8988T (cell line): ENCODE data around the gene ERP44.
A peak's percentile ranks its signal among the peaks of the same experiment; 100 is the strongest.
"Not testable (repeated sequence)": the region's sequence is repeated elsewhere in the genome, so short reads cannot be mapped to it uniquely, and the experiment has no call there.

Source experiments
- DNase-seq: peaks from one replicate; pipeline ENCODE4 v3.0.0; 2011

ERP44 gene

DNA sequence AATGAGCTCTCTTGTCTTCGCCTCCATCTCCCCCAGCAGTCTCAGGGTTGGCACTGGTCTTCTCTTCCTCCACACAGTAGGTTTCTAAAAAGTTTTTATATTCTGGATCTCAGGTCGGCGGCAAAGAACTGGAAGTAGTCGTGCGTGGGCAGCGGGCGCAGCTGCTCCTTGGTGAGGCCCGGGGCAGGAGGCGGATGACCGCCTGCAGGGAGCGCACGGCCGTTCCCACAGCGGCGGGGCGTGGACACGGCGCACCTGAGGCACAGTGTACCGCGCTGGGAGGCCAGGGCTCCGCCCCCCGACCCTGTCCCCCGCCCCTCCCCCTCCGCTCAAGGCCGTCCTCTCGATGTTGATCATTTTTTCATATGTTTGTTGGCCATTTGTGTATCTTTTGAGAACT, 99.9 kb downstream of the ERP44 start:
- no peak for DNase-seq

DNA sequence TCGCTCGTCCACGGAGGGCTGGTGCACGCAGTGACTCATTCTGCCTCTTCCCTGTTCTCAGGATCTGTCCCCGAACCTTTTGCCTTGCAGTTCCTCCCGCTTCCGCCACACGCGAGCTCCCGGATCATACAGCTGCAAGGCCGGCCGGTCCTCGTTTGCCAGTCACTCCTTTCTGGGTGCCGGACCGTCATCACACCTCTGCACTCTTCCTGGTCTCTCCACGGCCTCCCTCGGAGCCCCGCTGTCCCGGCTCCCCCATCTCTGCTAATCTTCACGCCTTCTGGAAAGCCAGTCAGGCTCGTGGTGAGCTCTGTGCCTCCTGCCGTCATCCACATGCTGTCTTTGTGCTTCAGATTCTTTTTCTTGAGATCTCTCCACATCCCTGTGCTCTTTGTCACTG, 100.5 kb downstream of the ERP44 start:
- DNase-seq: no peak

DNA sequence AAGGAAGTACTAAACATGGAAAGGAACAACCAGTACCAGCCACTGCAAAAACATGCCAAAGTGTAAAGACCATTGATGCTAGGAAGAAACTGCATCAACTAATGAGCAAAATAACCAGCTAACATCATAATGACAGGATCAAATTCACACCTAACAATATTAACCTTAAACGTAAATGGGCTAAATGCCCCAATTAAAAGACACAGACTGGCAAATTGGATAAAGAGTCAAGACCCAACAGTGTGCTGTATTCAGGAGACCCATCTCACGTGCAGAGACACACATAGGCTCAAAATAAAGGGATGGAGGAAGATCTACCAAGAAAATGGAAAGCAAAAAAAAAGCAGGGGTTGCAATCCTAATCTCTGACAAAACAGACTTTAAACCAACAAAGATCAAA, 108.3 kb downstream of the ERP44 start:
- DNase-seq: not testable (repeated sequence)

DNA sequence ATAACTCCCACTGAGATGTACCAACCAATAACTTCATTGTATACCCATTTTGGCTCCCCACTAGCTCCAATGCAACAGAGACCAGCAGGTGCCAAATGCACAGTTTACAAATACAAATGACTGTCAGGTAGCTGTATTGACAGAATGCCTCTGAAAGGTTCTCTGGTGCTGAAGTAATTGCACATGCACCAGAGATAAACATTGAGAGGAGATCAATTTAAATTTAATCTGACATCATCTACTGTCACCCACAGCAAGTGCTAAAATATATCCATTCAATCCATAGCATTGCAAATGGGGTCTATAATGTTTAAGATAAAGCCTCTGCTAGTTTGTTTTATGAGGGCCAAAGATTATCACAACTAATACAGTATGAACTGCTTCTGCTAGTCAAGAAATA, 112.2 kb downstream of the ERP44 start:
- no peak for DNase-seq

DNA sequence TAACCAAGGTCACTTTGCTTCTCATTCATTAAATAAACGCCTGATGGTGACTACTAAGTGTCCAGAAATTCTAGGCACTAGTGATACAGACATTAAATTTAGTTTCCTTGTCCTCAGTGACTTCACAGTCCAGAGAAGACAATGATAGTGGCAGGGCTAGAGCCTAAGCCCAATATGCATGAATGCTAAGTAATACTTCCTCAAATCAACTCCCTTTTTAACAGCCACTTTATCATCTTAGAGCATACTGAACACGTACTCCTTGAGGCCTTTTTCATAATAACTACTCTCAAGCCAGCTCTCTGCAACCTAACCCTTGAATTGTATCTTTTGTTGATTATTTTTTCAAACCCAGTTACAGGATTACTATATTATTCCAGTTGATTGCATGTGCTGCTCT, 118.2 kb downstream of the ERP44 start:
- DNase-seq: no peak

DNA sequence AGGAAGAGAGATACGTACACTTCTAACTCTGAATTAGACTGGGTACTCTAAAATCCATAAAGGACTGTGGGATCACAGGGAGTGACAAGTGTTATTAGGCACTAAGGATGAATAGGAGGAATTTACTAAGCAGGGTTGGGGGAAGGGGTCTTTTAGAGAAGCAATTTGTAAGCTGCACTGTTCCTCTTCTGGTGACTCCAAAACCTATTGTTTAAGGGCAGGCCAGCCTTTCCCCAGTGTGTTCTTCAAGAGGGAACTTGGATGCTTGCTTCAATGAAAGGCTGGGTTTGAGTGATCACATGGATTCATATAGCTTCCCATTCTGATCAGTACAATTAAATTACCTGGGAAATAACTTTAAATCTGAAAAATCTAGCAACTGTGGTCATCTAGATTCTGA, 120.6 kb downstream of the ERP44 start:
- no peak for DNase-seq

DNA sequence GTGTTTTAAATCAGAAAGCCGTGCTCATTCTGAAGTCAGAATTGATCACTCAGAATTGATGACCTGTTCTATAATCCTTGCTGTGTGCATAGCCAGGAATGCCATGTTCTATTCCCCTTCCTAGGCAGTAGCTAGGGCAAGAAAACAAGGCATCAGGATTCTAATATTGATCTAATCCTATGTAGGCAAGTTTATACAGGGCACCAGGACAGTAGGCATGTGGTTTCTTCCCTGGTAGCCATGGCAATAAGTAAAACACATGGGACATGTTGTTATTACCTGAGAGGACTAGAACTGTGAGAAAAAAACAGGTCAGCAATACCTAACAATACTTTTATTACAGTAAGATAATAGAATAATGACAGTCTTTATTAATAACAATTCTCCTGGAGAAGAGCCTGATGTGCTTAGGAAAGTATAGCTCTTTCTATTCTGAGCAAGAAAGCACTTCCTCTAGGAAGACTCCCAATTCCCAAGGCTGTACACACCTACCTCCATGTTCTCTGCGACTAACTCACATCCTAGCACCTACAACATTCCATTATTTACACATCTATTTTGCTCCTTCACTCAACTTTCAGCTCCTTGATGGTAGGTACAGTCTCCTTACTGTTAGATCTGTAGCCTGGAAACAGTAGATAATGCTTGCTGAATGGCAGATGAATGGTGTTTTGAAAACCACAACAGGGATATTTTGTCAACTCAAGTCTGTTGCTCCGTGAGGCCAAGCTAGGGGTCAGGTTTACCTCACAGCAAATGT, 121.6 kb downstream of the ERP44 start:
- DNase-seq: no peak

DNA sequence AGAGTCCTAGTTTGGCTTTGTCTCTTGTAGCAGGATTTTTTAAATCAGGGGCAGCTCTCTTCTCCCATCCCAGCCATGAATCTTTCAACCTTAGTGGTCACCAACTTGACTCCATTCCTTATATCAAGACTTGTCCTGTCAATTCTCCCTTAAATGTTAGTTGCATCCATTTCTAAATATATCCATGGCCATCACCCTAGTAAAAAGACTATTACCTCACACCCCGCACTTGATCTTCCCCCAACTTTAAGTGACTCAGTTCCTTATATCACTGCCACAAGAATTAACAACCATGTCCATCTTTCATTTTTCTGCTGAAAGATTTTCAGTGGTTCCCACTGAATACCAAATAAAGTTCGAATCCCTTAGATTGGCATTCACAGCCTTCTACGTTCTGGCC, 125.3 kb downstream of the ERP44 start:
- no peak for DNase-seq

DNA sequence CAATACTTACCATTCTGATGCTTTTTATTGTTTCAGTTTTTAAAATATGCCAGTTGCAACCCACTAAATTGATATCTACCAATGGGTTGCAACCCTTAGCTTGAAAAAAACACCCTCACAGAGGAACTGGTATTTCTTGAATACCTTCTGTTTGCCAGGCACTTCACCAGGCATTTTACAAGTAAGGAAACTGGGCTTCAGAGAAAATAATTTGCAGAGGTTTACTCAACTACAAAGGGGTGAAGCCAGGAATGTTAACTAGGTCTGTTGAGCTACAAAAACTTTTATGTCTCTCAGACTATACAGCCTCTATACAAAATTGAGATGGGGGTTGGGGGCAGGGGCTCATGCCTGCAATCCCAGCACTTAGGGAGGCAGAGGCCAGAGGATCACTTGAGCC, 127.4 kb downstream of the ERP44 start:
- DNase-seq: no peak

DNA sequence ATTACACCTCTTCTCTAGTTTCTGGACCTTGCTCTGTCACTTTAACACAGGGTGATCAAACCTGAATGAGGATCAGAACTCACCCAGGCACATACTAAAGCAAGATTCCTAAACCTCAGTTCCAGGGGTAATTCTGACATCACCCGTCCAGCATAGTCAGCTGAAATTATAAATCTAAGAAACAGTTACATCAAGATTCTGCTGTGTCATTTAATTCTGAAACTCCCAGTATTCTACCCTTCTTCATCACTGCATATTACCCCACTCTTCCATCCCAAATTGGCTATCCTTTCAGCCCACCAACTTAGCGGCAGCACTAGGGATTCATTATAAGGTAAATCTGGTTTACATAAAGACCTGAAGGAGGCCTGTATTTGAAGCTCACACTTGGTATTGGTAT, 128.3 kb downstream of the ERP44 start:
- DNase-seq: no peak

DNA sequence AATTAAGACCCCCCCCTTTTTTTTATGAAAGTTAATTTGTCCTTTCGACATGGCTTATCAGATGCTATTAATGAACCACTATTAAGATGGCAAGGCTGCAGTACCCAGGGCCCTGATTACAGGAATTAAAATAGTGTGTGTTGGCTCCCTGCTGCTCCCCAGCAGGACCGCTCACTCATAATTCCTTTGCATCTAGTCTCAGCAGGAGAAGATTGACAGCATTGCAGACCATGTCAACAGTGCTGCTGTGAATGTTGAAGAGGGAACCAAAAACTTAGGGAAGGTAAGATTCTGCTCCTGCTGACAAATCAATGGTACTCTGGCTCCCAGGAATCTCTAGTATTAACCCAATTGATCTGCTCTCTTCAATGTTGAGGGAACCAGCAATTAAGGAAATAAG, 131.3 kb downstream of the ERP44 start:
- DNase-seq: no peak

DNA sequence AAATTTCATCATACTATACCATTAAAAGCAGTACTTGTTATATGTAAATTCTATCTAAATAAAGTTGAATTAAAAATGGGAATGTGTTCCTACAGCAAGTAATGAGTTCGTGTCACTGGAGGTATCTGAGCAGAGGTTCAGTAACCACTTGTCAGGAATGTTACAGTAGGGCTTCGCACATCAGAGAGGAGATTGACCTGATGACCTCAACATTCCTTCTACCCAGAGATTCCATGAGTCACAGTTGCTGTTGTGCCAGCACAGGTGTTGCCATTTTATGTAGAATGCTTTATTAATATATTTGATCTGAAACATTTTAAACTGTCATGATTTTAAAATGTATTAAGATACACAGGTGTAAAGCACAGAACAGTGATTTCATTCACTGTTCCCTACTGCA, 132.1 kb downstream of the ERP44 start:
- peak; percentile 10 for DNase-seq

DNA sequence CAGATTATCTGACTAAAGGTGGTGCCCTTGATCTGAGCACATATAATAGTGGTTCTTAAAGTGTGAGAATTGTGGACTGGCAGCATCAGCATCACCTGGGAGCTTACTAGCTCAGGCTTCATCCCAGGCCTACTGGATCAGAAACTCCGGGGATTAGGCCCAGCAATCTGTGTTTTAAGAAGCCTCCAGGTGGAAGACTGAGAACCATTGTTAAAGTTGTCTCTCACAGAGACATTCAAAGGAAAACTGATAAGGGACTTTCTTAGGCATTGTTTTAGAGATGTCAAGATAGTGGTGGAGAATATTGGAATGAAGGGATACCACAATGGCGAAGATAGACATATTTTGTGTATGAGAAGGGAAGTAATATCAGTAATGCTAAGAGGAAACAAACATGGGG, 132.8 kb downstream of the ERP44 start:
- DNase-seq: no peak

DNA sequence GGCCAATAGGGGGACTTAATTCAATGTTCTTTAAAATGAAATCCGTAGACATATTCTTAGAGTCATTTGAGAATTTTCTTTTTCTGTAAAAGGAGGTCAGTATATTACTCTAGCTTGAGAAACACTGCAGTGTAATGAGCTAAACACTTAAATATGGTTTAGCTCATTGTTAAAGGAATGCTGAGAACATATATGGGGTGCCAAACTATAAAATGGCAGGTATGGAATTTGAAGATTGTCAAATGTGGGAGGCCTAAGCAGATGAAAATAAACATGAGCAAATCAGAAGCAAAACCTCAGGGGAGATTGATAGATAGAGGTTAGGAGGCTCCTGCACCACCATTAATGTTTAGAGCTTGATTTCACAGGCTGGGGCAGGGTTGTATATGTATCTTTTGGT, 134.5 kb downstream of the ERP44 start:
- DNase-seq: no peak

DNA sequence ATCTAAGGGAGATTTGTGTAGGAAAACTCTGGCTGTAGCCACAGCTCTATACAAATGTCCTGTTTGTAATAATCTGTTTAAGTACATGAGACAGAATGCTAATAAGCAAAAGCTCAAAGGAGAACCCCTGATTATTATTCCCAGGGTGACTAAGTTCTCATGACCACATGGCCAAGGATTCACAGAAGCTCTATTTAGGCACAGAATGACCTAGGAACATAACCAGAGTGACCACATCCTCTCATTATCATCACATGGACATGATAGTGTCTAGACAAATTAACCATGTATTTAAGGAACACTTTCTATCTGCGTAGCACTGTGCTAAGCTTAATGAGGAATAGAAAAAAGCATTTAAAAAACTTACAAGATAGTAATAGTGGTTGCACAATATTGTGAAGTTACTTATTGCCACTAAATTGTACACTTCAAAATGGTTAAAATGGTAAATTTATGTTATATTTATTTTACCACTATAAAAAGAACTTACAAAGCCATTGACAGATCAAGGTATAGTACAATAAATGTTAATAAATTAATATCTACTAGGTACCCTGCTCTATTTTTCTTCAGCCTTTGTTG, 136.0 kb downstream of the ERP44 start:
- no peak for DNase-seq

DNA sequence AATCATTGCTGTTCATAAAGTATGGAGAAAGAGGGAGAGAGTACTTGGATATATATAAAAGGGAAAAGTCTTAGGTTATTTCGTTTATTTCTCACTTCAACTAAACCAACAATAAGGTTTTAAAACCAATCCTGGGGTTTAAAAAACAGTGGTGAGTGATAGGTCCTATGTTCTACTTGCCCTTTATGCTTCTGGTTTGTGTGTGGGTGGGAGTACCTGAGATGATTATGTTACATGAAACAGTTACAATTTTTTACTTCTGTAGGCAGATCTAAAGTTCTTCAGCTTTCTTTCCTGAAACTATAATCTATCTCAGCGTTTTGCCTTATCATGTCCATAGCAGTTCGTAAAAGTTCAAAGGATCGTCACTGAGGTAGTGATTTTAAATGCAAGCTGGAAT, 143.2 kb downstream of the ERP44 start:
- DNase-seq: no peak

DNA sequence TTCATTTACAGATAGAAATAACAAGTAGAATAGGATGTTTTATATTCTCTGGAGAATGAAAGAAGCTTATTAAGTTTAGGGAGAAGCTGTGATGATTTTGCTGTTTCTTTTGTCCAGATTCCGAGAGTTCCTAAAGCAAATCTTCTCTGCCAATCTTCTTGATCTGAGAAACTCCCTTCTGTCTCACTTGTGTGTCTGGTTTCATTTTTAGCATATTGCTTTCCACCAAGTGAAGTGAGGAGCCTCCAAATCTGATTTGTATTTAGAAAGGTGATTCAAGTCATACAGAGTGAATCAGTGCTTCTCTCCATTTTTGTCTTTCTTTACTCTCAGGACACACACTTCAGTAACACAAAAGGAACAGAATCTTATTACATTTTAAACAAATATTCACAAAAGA, 144.0 kb downstream of the ERP44 start:
- DNase-seq: no peak

DNA sequence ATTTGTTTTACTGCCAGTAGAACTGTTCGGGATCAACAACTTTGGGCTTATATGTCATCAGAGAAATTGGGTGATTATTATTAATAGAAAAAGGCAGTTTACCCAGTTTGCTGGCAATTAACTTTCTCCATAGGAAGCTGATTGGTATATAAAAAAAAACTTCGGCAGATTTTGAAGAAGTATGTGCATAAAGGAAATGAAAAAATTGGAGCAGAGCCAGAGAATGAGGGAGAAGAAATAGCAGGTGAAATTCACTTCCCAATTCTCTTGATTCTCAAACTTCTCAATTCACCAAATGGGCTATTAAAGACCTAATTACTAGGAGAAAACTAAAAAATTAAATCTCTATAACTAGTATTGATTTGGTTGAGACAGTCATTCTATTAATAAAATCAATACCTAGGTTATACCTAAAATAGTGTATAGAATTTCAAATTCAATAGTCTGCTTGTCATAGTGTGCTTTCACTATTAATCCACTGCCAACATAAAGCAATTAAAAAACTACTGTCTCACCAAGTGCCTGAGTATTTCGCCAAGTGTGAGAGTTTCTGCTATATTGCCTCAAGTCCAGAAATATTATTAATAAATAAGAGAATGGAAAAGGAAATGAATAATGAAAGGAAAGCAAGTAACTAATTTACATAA, 144.8 kb downstream of the ERP44 start:
- no peak for DNase-seq

DNA sequence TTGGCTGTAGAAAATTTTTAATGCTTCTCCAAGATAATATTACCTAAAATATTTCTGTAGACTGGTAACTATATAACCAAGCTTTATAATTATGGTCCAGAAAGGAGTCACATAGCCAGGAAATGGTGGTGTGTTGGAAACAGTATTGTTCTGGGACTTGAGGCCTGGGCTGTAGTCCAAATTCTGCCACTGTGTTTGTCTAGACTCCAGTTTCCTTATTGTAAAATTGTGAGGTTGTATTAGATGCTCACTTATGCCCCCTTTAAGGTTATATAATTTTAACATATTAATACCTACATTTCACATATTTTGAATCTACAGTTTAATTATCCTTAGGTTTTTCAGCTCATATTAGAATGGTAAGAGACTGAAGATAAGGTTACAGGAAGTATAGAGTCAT, 149.9 kb downstream of the ERP44 start:
- no peak for DNase-seq

DNA sequence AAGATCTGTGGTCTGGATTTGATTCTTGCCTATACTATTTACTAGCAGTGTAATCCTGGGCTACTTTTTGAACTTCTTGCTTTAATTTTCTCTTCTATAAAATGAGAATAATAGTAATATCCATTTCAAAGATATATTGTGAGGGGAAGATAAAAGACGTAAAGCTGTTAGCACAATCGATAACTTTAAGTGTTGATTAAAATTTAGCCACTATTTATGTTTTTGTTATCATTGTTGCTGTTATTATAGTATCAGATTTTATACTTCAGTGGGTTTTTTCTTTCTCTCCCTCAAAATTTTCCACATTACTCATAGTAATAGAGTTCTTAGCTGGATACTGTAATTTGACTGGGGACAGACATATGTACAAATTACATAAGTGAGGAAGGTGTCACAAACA, 150.3 kb downstream of the ERP44 start:
- no peak for DNase-seq

DNA sequence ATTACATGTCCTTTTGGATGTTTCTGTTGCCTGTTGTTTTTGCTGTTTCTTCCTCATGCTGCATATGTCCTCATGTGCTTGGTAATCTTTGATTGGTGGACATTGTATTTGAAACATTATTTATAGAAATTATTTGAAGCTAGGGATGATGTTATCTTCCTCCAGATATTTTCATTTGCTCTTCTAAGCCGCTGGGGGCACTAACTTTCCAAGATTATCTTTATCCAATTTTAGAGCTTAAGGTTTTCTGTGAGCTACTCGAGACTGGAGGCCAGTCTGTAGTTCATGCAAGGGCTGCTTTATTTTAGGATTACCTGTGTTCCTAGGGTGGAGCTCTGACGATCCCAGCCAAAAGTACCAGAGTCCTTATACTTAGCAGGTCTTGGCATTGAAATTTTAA, 151.4 kb downstream of the ERP44 start:
- no peak for DNase-seq

DNA sequence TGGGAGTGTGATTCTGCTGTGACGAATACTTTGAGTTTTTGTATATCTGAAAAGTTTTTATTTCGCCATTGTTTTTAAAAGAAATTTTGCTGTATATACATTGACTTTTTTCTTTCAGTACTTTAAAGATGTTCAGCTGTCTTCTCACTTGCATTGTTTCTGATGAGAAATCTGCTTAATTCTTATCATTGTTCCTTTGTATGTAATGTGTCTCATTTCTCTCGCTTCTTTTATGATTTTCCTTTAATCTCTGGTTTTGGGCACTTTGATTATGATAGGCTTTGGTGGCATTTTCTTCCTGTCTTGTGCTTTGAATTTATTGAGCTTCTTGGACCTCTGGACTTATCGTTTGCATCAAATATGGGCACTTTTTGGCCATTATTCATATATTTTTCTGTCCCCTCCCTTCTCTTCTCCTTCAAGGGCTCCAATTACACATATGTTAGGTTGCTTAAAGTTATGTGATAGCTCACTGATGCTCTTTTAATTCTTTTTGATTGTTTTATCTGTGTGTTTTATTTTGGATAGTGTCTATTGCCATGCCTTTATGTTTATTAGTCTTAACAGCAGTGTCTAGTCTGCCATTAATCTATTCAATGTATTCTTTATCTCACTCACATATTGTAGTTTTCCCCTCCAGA, 161.7 kb downstream of the ERP44 start:
- no peak for DNase-seq

DNA sequence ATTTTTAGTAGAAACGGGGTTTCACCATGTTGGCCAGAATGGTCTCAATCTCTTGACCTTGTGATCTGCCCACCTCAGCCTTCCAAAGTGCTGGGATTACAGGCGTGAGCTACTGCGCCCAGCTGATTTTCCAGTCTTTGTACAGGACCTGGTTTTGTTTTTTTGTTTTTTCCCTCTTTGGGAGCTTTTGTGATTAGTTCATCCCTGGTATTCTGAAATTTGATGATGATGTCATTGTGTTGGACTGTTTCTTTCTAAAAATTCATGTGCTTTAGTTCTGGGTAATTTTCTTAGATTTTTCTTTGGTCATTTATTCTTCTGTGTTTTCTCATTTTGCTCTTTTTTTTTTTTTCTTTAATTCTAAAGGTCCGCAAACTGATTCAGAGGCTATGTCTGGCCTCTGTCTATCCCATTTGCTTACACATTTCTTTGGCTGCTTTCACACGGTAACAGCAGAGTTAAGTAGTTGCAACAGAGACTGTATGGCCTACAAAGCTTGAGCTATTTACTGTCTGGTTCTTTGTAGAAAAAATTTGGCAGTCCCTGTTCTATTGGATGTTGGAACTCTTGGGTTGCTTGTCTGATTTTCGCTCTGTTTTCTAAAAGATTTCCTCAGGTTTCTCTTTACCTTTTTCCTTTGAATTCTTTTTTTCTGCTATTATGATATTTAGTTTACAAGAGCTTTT, 167.5 kb downstream of the ERP44 start:
- DNase-seq: no peak

DNA sequence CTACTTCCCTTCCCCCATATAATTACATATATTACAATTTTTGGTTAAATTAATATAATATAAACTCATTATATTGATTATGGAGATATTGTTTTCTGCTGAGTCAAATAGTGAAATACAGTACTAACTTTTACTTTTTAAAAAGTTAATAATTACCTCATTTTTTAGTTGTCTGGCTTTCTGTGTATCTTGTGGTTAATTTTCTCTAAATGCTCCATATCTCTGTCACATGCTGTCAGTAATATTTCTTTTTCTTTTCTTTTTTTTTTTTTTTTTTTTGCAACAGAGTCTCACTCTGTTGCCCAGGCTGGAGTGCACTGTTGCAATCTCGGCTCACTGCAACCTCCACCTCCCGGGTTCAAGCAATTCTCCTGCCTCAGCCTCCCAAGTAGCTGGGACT, 169.1 kb downstream of the ERP44 start:
- DNase-seq: no peak
